CD14-positive monocyte (primary cell): ENCODE data around the gene RAMP1. TPM values are rescaled to one million over a fixed set of nuclear protein-coding genes. Genes with fewer than 3 reads are reported as not detected.

Source experiments
- DNase-seq, 3 donors: peaks; one replicate each; pipeline ENCODE4 v3.0.0-alpha.2; 2011 to 2022
- H2AFZ ChIP-seq: 2 replicates; pipeline ENCODE4 v1.6.0; 2012; ENCODE audit warnings: mild to moderate bottlenecking, low read depth, low read length, inconsistent platforms; ENCODE audit not compliant: insufficient read depth, poor library complexity, severe bottlenecking
- H3K27ac ChIP-seq, 2 donors: 1 replicate in 1 of 2; 2 replicates in 1 of 2; pipeline ENCODE4 v1.5.1; 2012 to 2013; ENCODE audit warnings: low read length in 2 of 2, control low read depth in 1 of 2, inconsistent platforms in 1 of 2, low read depth in 1 of 2, mild to moderate bottlenecking in 1 of 2
- H3K27me3 ChIP-seq, 2 donors: one replicate each; pipeline versions ENCODE4 v1.6.0 to v1.6.1; 2011 to 2013; ENCODE audit warnings: low read length in 2 of 2; ENCODE audit not compliant: control insufficient read depth in 2 of 2, insufficient read depth in 2 of 2
- H3K36me3 ChIP-seq, 2 donors: replicated peaks in 1 of 2; 1 replicate in 1 of 2; 2 replicates in 1 of 2; pipeline versions ENCODE4 v1.5.1 to v1.6.1; 2012 to 2013; ENCODE audit warnings: low read length in 2 of 2, control low read depth in 1 of 2, inconsistent platforms in 1 of 2, mild to moderate bottlenecking in 1 of 2; ENCODE audit not compliant: insufficient read depth in 2 of 2, control insufficient read depth in 1 of 2
- H3K4me1 ChIP-seq, 2 donors: 1 replicate in 1 of 2; 2 replicates in 1 of 2; pipeline versions ENCODE4 v1.5.1 to v1.6.1; 2012 to 2013; ENCODE audit warnings: low read length in 2 of 2, control low read depth in 1 of 2, inconsistent platforms in 1 of 2, mild to moderate bottlenecking in 1 of 2, moderate library complexity in 1 of 2; ENCODE audit not compliant: insufficient read depth in 2 of 2, control insufficient read depth in 1 of 2
- H3K4me2 ChIP-seq: replicated peaks from 2 replicates; pipeline ENCODE3; 2012; ENCODE audit warnings: low read length, moderate library complexity, mild to moderate bottlenecking; ENCODE audit not compliant: poor library complexity, severe bottlenecking; ENCODE audit errors: extremely low read depth
- H3K4me3 ChIP-seq, 3 experiments: fragments of 200-600 bp in 1 of 3; sonication (generic) in 1 of 3; replicated peaks in 1 of 3; 1 replicate in 2 of 3; 2 replicates in 1 of 3; pipeline ENCODE4 v1.5.1; 2011 to 2013; ENCODE audit warnings: low read length in 3 of 3, mild to moderate bottlenecking in 3 of 3, control low read depth in 2 of 3, low read depth in 2 of 3, inconsistent platforms in 1 of 3, moderate library complexity in 1 of 3
- H3K79me2 ChIP-seq: 2 replicates; pipeline ENCODE4 v1.6.0; 2012; ENCODE audit warnings: mild to moderate bottlenecking, control low read depth, inconsistent platforms, low read length, moderate library complexity; ENCODE audit not compliant: insufficient read depth
- H3K9ac ChIP-seq: 2 replicates; pipeline ENCODE4 v1.6.0; 2017; ENCODE audit warnings: low read length, mild to moderate bottlenecking; ENCODE audit not compliant: insufficient read depth, poor library complexity, severe bottlenecking
- H3K9me3 ChIP-seq, 2 donors: replicated peaks in 1 of 2; 1 replicate in 1 of 2; 2 replicates in 1 of 2; pipeline versions ENCODE4 v1.5.1 to v1.6.1; 2012 to 2013; ENCODE audit warnings: low read length in 2 of 2, control low read depth in 1 of 2; ENCODE audit not compliant: control insufficient read depth in 1 of 2, insufficient read depth in 1 of 2
- H4K20me1 ChIP-seq: 2 replicates; pipeline ENCODE4 v1.6.0; 2012; ENCODE audit warnings: mild to moderate bottlenecking, low read length, control low read depth, moderate library complexity; ENCODE audit not compliant: insufficient read depth
- H3K27ac Mint-ChIP-seq, 7 donors: one replicate each; pipeline ENCODE4 v1.8.0; 2020; ENCODE audit warnings: mild to moderate bottlenecking in 7 of 7, mixed read lengths in 7 of 7, moderate library complexity in 6 of 7, inconsistent platforms in 2 of 7
- H3K27me3 Mint-ChIP-seq, 3 donors: one replicate each; pipeline ENCODE4 v1.8.0; 2021 to 2022; ENCODE audit warnings: low read depth in 3 of 3, mild to moderate bottlenecking in 3 of 3, mixed read lengths in 3 of 3, moderate library complexity in 3 of 3, inconsistent platforms in 1 of 3
- H3K36me3 Mint-ChIP-seq, 2 donors: one replicate each; pipeline ENCODE4 v1.8.0; 2020; ENCODE audit warnings: mixed read lengths in 2 of 2, inconsistent platforms in 1 of 2, mild to moderate bottlenecking in 1 of 2
- H3K4me1 Mint-ChIP-seq: one replicate; pipeline ENCODE4 v1.8.0; 2020; ENCODE audit warnings: mild to moderate bottlenecking, mixed read lengths
- H3K4me3 Mint-ChIP-seq, 2 donors: one replicate each; pipeline ENCODE4 v1.8.0; 2020; ENCODE audit warnings: mild to moderate bottlenecking in 2 of 2, mixed read lengths in 2 of 2, moderate library complexity in 1 of 2
- H3K9me3 Mint-ChIP-seq, 7 donors: one replicate each; pipeline ENCODE4 v1.8.0; 2020 to 2022; ENCODE audit warnings: mixed read lengths in 7 of 7, mild to moderate bottlenecking in 6 of 7, moderate library complexity in 6 of 7, inconsistent platforms in 2 of 7
- WGBS: methylation state at CpG from one replicate; pipeline ENCODE4 v1.1.5; 2013; ENCODE audit warnings: missing lambda C conversion rate; ENCODE audit not compliant: insufficient coverage; 5-methylcytosine and 5-hydroxymethylcytosine counted together
- intact Hi-C, 2 donors: fragments of 100-400 bp; cut with micrococcal nuclease; formaldehyde crosslinking; loops; one replicate each; pipeline versions ENCODE4 v1.15.0 to v1.15.1; 2023
- polyA plus RNA-seq, 3 donors: library from polyadenylated mRNA; depleted of rRNA in 1 of 3; unstranded in 2 of 3; stranded (reverse) in 1 of 3; fragments of 300-500 nt in 2 of 3; fragments of >200 nt in 1 of 3; fragmentation: Illumina TruSeq in 2 of 3; gene quantifications; 1 replicate in 2 of 3; 2 replicates in 1 of 3; pipeline ENCODE4 v1.2.3, GENCODE V29; 2012 to 2021
- TF ChIP-seq, protein P1 (sequence below): fragments of 200-600 bp; IDR thresholded peaks from one replicate; pipeline ENCODE4 v1.8.0; 2022; ENCODE audit warnings: antibody characterized with exemption, mild to moderate bottlenecking

Gene RAMP1
- polyA plus RNA-seq, 3 donors: not detected

DNA sequence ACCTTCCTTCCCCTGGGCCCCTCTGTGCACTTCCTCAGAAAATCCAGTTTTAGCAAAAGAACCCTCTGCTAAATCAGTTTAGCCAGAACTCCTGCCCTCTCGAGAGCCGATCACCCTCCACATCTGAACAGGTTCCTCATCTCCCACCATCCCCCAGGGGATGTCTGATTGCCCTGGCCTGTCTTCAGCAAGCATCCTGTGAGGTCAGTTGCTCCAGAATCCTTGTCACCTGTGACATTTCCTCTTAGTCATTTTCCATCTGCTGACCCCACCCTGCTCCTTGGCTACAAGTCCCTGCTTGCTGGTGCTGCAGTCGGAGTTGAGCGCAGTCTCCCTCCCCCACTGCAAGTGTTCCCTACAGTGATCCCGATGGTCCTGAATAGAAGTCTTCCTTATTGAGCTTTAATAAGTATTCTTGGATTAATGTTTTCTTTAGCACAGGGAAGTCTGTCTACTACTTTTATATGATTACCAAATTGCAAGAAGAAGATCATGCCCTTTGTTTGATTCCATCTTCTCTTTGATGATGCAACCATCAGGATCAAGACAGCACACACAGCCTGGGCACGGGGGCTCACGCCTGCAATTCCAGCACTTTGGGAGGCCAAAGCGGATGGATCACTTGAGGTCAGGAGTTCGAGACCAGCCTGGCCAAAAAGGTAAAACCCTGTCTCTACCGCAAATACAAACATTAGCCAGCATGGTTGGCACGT lies 76.5 kb downstream of the RAMP1 start:
- no peak overlapping the region for H3K9ac ChIP-seq
- no peaks in the 10 kb centered on the region for H3K9me3 ChIP-seq
- H3K4me3 ChIP-seq: no peak overlapping the region
- H3K9me3 Mint-ChIP-seq: no peaks in the 10 kb centered on the region
- no peaks in the 10 kb centered on the region for H3K36me3 Mint-ChIP-seq
- H3K4me1 ChIP-seq: peaks cover 7 to 8% of the 10 kb centered on the region in 2 donors
- intact Hi-C loops: no loop called here
- H3K27ac ChIP-seq: no peak overlapping the region
- H4K20me1 ChIP-seq: no peaks in the 10 kb centered on the region
- H3K4me1 Mint-ChIP-seq: peaks cover 8% of the 10 kb centered on the region
- H3K27ac Mint-ChIP-seq: peak overlapping the region in 1 of 7 donors; percentile 31
- TF ChIP-seq, protein P1, sequence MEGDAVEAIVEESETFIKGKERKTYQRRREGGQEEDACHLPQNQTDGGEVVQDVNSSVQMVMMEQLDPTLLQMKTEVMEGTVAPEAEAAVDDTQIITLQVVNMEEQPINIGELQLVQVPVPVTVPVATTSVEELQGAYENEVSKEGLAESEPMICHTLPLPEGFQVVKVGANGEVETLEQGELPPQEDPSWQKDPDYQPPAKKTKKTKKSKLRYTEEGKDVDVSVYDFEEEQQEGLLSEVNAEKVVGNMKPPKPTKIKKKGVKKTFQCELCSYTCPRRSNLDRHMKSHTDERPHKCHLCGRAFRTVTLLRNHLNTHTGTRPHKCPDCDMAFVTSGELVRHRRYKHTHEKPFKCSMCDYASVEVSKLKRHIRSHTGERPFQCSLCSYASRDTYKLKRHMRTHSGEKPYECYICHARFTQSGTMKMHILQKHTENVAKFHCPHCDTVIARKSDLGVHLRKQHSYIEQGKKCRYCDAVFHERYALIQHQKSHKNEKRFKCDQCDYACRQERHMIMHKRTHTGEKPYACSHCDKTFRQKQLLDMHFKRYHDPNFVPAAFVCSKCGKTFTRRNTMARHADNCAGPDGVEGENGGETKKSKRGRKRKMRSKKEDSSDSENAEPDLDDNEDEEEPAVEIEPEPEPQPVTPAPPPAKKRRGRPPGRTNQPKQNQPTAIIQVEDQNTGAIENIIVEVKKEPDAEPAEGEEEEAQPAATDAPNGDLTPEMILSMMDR: no peak
- peaks cover 5 to 7% (median 6%) of the 10 kb centered on the region in 3 donors for H3K27me3 Mint-ChIP-seq
- H3K79me2 ChIP-seq: no peaks in the 10 kb centered on the region
- H3K4me2 ChIP-seq: no peak overlapping the region
- peak overlapping the region in 1 of 2 donors; percentile 28 for H3K4me3 Mint-ChIP-seq
- no peaks in the 10 kb centered on the region for H3K36me3 ChIP-seq
- DNase-seq: no peak
- H2AFZ ChIP-seq: no peak overlapping the region
- 70% methylated on average over 6 of the region's 11 CpGs for WGBS
- no peaks in the 10 kb centered on the region for H3K27me3 ChIP-seq

- Histone ChIP-seq H3K9me3 (peaks cover 7 to 9% of the 10 kb centered on the region in 2 donors), H4K20me1 (no peaks in the 10 kb centered on the region), H3K36me3 (no peaks in the 10 kb centered on the region), H3K27ac (no peak overlapping the region), H3K4me1 (no peaks in the 10 kb centered on the region), H3K79me2 (no peaks in the 10 kb centered on the region), H2AFZ (no peak overlapping the region), H3K27me3 (peaks cover 0 to 3% of the 10 kb centered on the region in 2 donors), H3K9ac (no peak overlapping the region), H3K4me3 (no peak overlapping the region), H3K4me2 (no peak overlapping the region)
- DNase-seq: no peak
- H3K4me3 Mint-ChIP-seq: no peak overlapping the region
- no peaks in the 10 kb centered on the region for H3K4me1 Mint-ChIP-seq
- TF ChIP-seq, protein P1: no peak
- intact Hi-C loops: no loop called here
- H3K27me3 Mint-ChIP-seq: peaks cover 4 to 11% (median 6%) of the 10 kb centered on the region in 3 donors
- no peaks in the 10 kb centered on the region for H3K36me3 Mint-ChIP-seq
- H3K9me3 Mint-ChIP-seq: peaks cover 3 to 10% (median 7%) of the 10 kb centered on the region in 7 donors
- H3K27ac Mint-ChIP-seq: no peak overlapping the region
Observed at GRCh38 chr2:237939251-237939650, 79.8 kb downstream of the RAMP1 start.
